SJSA1 (cell line): ENCODE data around the gene SLC13A3. TPM values are rescaled to one million over a fixed set of nuclear protein-coding genes. Genes with fewer than 3 reads are reported as not detected.

Experiments used
- DNase-seq, 2 experiments: peaks; one replicate each; pipeline ENCODE4 v3.0.0-alpha.2; 2015 to 2020; ENCODE audit warnings: low spot score in 2 of 2, low read depth in 1 of 2
- H3K27ac ChIP-seq: fragments of 250-450 bp; sonication (Bioruptor Pico); 2 replicates; pipeline ENCODE4 v1.5.1; 2020; ENCODE audit warnings: mild to moderate bottlenecking, moderate library complexity
- H3K27me3 ChIP-seq: fragments of 250-450 bp; sonication (Bioruptor Pico); replicated peaks from 2 replicates; pipeline ENCODE4 v1.5.1; 2020; ENCODE audit warnings: mild to moderate bottlenecking, moderate library complexity
- H3K36me3 ChIP-seq: fragments of 250-450 bp; sonication (Bioruptor Pico); 2 replicates; pipeline ENCODE4 v1.5.1; 2020; ENCODE audit warnings: mild to moderate bottlenecking
- H3K4me1 ChIP-seq: fragments of 250-450 bp; sonication (Bioruptor Pico); replicated peaks from 2 replicates; pipeline ENCODE4 v1.6.1; 2021; ENCODE audit warnings: mild to moderate bottlenecking
- H3K4me3 ChIP-seq: fragments of 250-450 bp; sonication (Bioruptor Pico); 2 replicates; pipeline ENCODE4 v1.5.1; 2020; ENCODE audit warnings: mild to moderate bottlenecking
- H3K9me3 ChIP-seq: fragments of 250-450 bp; sonication (Bioruptor Pico); replicated peaks from 2 replicates; pipeline ENCODE4 v1.5.1; 2020; ENCODE audit warnings: mild to moderate bottlenecking
- total RNA-seq: library from RNA; depleted of rRNA; stranded (reverse); fragments of >200 nt; shearing (Covaris generic); gene quantifications from 2 replicates; pipeline ENCODE4 v1.2.3, GENCODE V29; 2014

Gene SLC13A3
- total RNA-seq, 1 experiment from 2014 or later, result not detected

DNA sequence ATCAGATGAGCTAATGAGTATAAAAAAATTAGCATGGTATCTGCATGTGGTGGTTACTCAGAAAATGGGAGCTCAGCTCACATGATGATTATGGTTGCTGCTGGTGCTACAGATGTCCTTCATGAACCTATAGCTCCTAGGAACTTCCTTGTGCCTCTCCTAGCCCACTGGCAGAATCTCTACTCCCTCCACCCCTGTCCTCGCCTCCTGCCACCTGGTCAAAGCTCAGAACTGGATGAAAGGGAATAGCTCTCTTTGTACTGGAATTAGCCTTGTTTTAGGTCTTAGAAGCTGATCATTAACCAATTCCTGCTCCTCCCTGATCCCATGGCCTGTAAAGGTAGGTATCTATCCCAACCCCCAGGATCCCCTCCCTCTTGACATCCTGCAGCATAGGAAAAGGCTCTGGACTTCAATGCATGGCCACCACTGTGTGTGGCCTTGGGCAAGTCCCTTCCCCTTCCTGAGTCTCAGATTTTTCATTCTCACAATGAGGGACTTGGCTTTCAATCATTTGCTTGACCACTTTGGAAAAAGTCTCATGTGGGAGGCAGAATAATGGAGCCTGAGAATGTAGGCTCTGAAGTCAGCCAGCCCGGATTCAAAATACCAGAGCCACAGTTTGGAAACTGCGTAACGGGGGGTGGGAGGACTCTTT is 43.9 kb downstream of the SLC13A3 start:
- no peaks in the 10 kb centered on the region; the same call in 1 of the 2 replicates for H3K27me3 ChIP-seq
- no peak overlapping the region for H3K4me3 ChIP-seq
- no peaks in the 10 kb centered on the region for H3K4me1 ChIP-seq
- no peaks in the 10 kb centered on the region for H3K9me3 ChIP-seq
- no peak for DNase-seq
- no peaks in the 10 kb centered on the region for H3K36me3 ChIP-seq
- H3K27ac ChIP-seq, result no peak overlapping the region

- Histone ChIP-seq H3K27ac (no peak overlapping the region), H3K4me3 (no peak overlapping the region), H3K9me3 (no peaks in the 10 kb centered on the region), H3K36me3 (no peaks in the 10 kb centered on the region), H3K27me3 (no peaks in the 10 kb centered on the region), H3K4me1 (no peaks in the 10 kb centered on the region)
- no peak for DNase-seq
Measured at GRCh38 chr20:46606817-46607190, 44.5 kb downstream of the SLC13A3 start.

- H3K27ac ChIP-seq, result no peak overlapping the region
- DNase-seq, result no peak
- no peaks in the 10 kb centered on the region for H3K4me1 ChIP-seq
- no peaks in the 10 kb centered on the region for H3K36me3 ChIP-seq
- H3K27me3 ChIP-seq, result no peaks in the 10 kb centered on the region
- no peaks in the 10 kb centered on the region for H3K9me3 ChIP-seq
- H3K4me3 ChIP-seq, result no peak overlapping the region
Measured at GRCh38 chr20:46605978-46606816, 45.1 kb downstream of the SLC13A3 start.

DNA sequence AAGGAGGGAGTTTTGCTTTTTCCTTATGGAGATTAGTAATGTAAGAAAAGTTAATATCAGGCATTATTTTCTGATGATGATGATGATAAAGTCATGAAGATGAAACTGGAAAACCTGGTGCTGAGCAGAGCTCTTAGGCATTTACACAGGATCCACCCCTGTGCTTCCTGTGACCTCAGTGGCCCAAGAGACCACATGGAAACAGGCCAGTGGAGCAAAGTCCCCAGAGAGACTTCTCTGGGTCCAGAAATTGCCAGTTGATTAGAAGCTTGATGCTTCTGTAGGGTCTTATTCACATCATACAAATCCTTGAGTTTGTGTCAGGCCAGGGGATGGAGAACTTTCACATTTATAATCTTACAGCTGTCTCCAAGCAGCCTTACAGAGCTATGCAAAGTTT is 46.1 kb downstream of the SLC13A3 start:
- Histone ChIP-seq H3K4me1 (no peaks in the 10 kb centered on the region), H3K9me3 (no peaks in the 10 kb centered on the region), H3K27me3 (no peaks in the 10 kb centered on the region), H3K4me3 (no peak overlapping the region), H3K27ac (no peak overlapping the region), H3K36me3 (no peaks in the 10 kb centered on the region)
- no peak for DNase-seq

DNA sequence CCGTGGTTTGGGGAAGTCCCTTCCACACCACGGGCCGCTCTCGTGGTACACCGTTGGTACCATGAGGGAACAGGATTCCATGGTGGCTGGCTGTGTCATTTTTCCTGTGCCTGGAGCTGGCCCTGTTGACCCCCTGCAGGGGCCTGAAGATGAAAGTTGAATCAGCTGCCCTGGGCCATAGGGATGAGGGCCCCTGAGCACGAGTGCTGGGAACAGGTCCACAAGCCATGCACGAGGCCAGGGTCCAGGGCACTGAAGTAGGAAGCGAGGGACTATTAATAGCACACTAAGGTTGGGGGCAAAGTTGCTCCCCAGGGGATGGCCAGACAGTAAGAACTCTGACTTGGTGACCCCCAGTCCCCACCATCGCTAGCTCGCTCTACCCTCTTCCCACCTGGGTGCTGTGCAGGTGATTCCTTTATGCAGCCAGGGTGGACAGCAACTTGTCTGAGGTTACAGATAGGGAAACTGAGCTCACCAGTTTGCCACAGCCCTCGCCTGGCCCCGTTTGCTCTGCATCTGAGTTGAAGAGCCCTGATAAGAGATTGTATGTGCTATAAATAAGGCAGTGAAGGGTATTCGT is 46.6 kb downstream of the SLC13A3 start:
- no peak overlapping the region for H3K4me3 ChIP-seq
- no peaks in the 10 kb centered on the region for H3K4me1 ChIP-seq
- no peaks in the 10 kb centered on the region for H3K27me3 ChIP-seq
- no peaks in the 10 kb centered on the region for H3K36me3 ChIP-seq
- no peak overlapping the region for H3K27ac ChIP-seq
- H3K9me3 ChIP-seq, result no peaks in the 10 kb centered on the region
- no peak for DNase-seq

- Histone ChIP-seq H3K9me3 (no peaks in the 10 kb centered on the region), H3K4me1 (no peaks in the 10 kb centered on the region), H3K27me3 (no peaks in the 10 kb centered on the region), H3K36me3 (no peaks in the 10 kb centered on the region), H3K4me3 (no peak overlapping the region), H3K27ac (no peak overlapping the region)
- no peak for DNase-seq
Measured at GRCh38 chr20:46602429-46602828, 48.8 kb downstream of the SLC13A3 start.

- DNase-seq, result no peak
- H3K36me3 ChIP-seq, result no peaks in the 10 kb centered on the region
- H3K4me1 ChIP-seq, result no peaks in the 10 kb centered on the region
- H3K9me3 ChIP-seq, result no peaks in the 10 kb centered on the region
- H3K27me3 ChIP-seq, result no peaks in the 10 kb centered on the region
- H3K4me3 ChIP-seq, result no peak overlapping the region
- H3K27ac ChIP-seq, result no peak overlapping the region
Measured at GRCh38 chr20:46601603-46602122, 49.6 kb downstream of the SLC13A3 start.

DNA sequence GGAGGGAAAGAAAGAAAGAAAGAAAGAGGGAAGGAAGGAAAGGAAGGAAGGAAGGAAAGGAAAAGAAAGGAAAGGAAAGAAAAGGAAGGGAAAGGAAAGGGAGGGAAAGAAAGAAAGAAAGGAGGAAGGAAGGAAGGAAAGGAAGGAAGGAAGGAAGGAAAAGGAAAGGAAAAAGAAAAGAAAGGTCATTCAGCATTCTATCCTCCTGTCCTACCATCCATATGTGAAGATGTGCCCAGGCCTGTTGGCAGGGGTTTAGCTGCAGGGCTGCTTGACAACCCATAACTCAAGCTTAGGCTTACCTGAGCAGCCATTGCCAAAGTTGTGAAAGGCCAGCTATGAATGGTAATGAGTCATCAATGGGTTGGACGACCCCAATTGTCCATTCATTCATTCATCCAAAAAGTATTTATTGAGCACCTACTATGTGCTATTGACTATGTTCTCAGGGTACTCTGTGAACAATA is 50.9 kb downstream of the SLC13A3 start:
- H3K36me3 ChIP-seq, result no peaks in the 10 kb centered on the region
- no peaks in the 10 kb centered on the region for H3K27me3 ChIP-seq
- no peaks in the 10 kb centered on the region for H3K4me1 ChIP-seq
- no peak overlapping the region for H3K4me3 ChIP-seq
- no peaks in the 10 kb centered on the region for H3K9me3 ChIP-seq
- no peak overlapping the region for H3K27ac ChIP-seq
- DNase-seq, result no peak

DNA sequence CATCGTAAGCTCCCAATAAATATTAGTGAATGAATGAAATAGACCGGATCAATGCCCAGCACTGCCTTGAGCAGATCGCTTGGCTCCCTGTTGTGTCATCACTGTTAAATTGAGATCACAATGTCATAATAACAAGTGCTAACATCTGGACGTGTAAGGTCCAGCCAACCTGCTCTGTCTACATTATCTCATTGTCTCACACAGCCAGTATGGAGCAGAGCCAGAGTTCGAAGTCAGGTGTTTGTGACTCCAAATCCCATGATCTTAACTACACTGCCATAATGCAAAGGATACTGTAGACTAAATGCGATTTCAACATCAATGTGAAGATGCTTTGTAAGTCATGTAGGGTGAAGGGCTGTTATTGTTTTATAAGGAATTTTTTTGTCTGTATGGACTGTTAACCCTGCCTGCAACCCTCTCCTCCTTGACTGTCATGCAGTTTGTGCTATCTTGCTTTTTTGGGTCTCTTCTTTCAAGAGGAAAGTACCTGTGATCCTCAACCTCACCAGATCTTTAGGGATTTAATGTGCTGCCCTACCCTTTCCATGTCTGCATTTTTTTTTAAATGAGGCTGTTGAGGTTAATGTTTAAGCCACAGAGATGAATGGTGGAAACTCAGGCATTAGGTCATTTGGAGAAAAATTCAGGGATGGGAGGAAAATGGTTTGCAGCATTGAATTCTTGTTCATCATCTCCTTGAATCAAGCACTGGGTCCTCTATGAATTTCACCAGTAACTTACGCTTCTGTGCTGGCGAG is 51.9 kb downstream of the SLC13A3 start:
- no peaks in the 10 kb centered on the region for H3K36me3 ChIP-seq
- DNase-seq, result no peak

GRCh38 chr20:46595933-46596332 is 55.3 kb downstream of the SLC13A3 start:
- Histone ChIP-seq H3K36me3 (no peaks in the 10 kb centered on the region), H3K9me3 (no peaks in the 10 kb centered on the region), H3K4me3 (no peak overlapping the region), H3K4me1 (no peaks in the 10 kb centered on the region), H3K27me3 (no peaks in the 10 kb centered on the region), H3K27ac (no peak overlapping the region)
- DNase-seq, result no peak

More for the DNA sequence above, 51.9 kb downstream of the SLC13A3 start:
- H3K27ac ChIP-seq, result no peak overlapping the region
- no peak overlapping the region for H3K4me3 ChIP-seq
- no peaks in the 10 kb centered on the region for H3K4me1 ChIP-seq
- H3K9me3 ChIP-seq, result no peaks in the 10 kb centered on the region
- no peaks in the 10 kb centered on the region for H3K27me3 ChIP-seq

GRCh38 chr20:46594725-46595124 is 56.5 kb downstream of the SLC13A3 start:
- Histone ChIP-seq H3K27me3 (no peaks in the 10 kb centered on the region), H3K36me3 (no peaks in the 10 kb centered on the region), H3K4me1 (no peaks in the 10 kb centered on the region), H3K4me3 (no peak overlapping the region), H3K9me3 (no peaks in the 10 kb centered on the region), H3K27ac (no peak overlapping the region)
- DNase-seq, result no peak

DNA sequence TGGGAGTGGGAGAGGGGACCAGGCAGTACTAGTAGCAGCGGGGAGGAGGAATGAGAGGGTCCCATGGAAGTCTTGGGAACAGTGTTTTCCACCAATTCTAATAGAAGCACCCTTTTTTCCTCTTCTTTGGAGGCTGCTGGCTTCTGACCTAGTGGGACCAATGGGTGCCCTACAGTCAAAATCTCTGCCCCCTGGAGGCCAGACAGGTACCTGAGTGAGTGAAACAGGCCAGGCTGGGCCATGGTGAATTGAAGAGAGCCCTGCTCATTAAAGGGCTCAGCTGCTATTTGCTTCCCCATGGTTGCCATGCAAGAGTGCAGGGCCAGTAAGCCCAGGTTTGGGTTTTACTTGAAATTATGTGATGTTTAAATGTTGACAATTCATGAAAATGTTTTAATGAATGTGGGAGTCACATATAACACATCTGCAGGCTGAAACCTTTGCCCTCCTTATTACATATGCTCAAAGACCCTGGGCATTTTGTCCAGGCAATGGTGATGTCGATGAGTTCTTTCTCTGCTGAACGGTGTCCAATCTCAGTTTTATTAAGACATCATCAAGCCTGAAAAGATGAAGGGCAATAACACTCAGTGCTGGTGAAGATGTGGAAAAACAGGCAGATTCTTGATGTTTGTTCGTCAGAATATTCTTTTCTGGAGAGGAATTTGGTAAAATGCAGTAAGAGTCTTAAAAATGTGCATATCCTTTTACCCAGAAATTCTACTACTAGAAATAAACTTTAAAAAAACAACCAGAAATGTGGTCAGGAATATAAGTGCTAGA is 58.5 kb downstream of the SLC13A3 start:
- DNase-seq, result no peak
- Histone ChIP-seq H3K4me1 (no peaks in the 10 kb centered on the region), H3K4me3 (no peak overlapping the region), H3K27me3 (no peaks in the 10 kb centered on the region), H3K27ac (no peak overlapping the region), H3K9me3 (no peaks in the 10 kb centered on the region), H3K36me3 (no peaks in the 10 kb centered on the region)

DNA sequence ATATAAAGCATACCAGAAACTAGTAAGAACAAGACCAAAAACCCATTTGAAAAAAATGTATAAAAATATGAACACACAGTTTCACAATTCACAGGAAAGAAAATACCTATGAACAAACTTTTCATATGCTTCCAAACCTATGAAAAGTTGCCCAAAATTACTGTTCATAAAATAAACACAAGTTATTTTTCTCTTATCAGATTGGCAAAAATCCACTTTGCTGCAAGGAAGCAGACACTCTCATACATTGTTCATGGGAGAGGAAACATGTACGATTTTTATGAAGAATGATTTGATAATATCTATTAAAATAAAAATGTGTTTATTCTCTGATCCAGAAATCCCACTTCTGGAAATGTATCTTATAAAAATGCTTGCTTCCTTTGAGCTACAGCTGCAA is 60.8 kb downstream of the SLC13A3 start:
- H3K9me3 ChIP-seq, result no peaks in the 10 kb centered on the region
- H3K4me3 ChIP-seq, result no peak overlapping the region
- no peak overlapping the region for H3K27ac ChIP-seq
- no peaks in the 10 kb centered on the region for H3K4me1 ChIP-seq
- no peak for DNase-seq
- no peaks in the 10 kb centered on the region for H3K36me3 ChIP-seq
- no peaks in the 10 kb centered on the region for H3K27me3 ChIP-seq
